Erythroblast (primary cell): ENCODE data around the gene CCKAR.

Source experiments
- GATA1 ChIP-seq: IDR thresholded peaks from 2 replicates; pipeline ENCODE4 v1.6.1; 2011; ENCODE audit warnings: low read depth, mild to moderate bottlenecking, control low read depth, low read length, moderate library complexity
- POLR2A ChIP-seq: IDR thresholded peaks from 2 replicates; pipeline ENCODE4 v1.6.1; 2011; ENCODE audit warnings: mild to moderate bottlenecking, low read length

DNA sequence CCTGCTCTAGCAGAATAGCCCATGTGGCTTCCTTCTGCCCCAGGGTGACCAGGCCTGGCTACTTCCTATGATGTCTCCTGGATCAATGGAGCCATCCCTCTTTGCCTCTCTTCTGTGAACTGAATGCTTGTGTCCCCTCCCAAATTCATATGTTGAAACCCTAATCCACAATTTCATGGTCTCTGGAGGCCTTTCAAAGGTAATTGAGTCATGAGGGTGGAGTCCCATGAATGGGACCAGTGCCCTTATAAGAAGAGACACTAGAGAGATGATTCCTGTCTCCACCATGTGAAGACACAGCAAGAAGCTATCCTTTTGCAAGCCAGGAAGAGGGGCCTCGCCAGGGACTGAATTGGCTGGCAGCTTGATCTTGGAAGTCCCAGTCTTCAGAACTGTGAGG is 18.4 kb downstream of the CCKAR start:
- no peak for TF ChIP-seq POLR2A
- TF ChIP-seq GATA1: no peak
